Measurements from ENCODE around the gene CD81. TPM values are rescaled to one million over a fixed set of nuclear protein-coding genes. Genes with fewer than 3 reads are reported as not detected.

Gene CD81
- total RNA-seq, 1 experiment from 2014 or later, result 296 TPM

DNA sequence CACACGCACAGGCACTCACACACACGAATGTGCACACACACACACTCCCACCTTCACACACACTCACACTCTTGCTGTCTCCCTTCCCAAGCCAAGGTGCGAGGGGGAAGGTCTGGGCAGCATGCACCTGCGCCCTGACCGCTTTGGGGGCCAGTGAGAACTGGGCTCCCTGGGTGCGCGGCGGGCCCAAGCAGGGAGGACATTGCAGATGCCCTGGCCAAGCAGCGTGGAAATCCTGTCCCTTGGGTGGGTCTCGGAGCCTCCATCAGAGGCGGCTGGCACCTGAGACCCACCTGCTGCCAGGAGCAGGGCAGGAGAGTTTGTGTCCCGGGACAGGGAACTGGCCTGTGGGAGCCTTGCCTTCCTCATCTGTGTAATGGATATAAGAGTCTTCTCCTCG, 3.3 kb downstream of the CD81 start (continued):
- no peak for TF ChIP-seq FOSL1 (IDR thresholded peaks at IDR 0.05; ENCODE audit: low read depth)
- no peak for TF ChIP-seq CBX3 (IDR thresholded peaks at IDR 0.05; ENCODE audit: low read depth)
- TF ChIP-seq, protein P1, sequence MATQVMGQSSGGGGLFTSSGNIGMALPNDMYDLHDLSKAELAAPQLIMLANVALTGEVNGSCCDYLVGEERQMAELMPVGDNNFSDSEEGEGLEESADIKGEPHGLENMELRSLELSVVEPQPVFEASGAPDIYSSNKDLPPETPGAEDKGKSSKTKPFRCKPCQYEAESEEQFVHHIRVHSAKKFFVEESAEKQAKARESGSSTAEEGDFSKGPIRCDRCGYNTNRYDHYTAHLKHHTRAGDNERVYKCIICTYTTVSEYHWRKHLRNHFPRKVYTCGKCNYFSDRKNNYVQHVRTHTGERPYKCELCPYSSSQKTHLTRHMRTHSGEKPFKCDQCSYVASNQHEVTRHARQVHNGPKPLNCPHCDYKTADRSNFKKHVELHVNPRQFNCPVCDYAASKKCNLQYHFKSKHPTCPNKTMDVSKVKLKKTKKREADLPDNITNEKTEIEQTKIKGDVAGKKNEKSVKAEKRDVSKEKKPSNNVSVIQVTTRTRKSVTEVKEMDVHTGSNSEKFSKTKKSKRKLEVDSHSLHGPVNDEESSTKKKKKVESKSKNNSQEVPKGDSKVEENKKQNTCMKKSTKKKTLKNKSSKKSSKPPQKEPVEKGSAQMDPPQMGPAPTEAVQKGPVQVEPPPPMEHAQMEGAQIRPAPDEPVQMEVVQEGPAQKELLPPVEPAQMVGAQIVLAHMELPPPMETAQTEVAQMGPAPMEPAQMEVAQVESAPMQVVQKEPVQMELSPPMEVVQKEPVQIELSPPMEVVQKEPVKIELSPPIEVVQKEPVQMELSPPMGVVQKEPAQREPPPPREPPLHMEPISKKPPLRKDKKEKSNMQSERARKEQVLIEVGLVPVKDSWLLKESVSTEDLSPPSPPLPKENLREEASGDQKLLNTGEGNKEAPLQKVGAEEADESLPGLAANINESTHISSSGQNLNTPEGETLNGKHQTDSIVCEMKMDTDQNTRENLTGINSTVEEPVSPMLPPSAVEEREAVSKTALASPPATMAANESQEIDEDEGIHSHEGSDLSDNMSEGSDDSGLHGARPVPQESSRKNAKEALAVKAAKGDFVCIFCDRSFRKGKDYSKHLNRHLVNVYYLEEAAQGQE (IDR thresholded peaks at IDR 0.05; ENCODE audit: low read depth), result no peak
- TF ChIP-seq ELF1 (IDR thresholded peaks at IDR 0.05; ENCODE audit: borderline replicate concordance, low read depth), result no peak

DNA sequence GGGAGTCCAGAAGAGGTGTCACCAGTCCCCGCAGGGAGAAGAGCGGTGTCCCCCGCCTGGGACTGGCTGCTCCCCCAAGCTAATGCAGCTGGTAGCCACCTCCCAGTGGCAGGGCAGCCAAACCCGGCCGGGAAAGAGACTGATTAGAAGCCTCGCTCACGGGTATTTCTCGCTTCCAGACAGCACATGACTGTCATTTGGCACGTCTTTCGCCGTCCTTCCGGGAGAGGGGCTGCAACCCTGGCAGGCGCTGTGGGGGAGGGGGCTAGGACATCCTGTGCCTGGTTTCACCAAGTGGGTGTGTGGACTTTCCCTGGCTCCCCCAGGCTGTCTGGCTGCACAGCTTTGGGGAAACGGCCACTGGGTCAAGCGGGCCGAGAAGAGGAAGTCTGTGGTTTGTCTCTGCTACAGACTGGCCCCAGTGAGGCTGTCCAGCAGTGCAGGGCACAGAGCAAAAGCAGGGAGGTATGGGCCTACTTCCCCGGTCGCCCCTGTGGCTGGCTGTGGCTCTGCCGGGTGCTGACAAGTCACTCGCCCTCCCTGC, 3.8 kb downstream of the CD81 start:
- H3K9ac ChIP-seq (ENCODE audit: low read length), result no peak overlapping the region
- no peak overlapping the region for H3K4me2 ChIP-seq (ENCODE audit: low read length)
- H3K4me3 ChIP-seq (replicated peaks in 1 of 2; ENCODE audit: low read depth in 1 of 2, low read length in 2 of 2), result no peak overlapping the region
- peaks cover 15 to 57% of the 10 kb centered on the region in 2 experiments for H3K4me1 ChIP-seq (ENCODE audit: control insufficient read depth in 1 of 2, insufficient read depth in 2 of 2, low read length in 2 of 2)
- ChIA-PET POLR2A (no interaction called here), RAD21 (ENCODE audit: low non-redundant PET in 1 of 2, low total read pairs in 2 of 2, uncharacterized antibody in 2 of 2, unreplicated experiment in 2 of 2) (no interaction called here), CTCF (no interaction called here)
- H3K79me2 ChIP-seq (ENCODE audit: insufficient read depth, low read length), result peaks cover 82% of the 10 kb centered on the region
- H2AFZ ChIP-seq (ENCODE audit: low read depth, low read length, poor library complexity, severe bottlenecking), result no peak overlapping the region
- H3K27me3 ChIP-seq (ENCODE audit: insufficient read depth, low read length), result no peaks in the 10 kb centered on the region
- TF ChIP-seq POLR2AphosphoS5 (IDR thresholded peaks at IDR 0.05; ENCODE audit: low read depth, low read length) (no peak), POLR2A (IDR thresholded peaks at IDR 0.05; ENCODE audit: borderline replicate concordance, extremely low read depth, insufficient read depth, insufficient read length) (no peak)
- H3K36me3 ChIP-seq (ENCODE audit: control insufficient read depth in 1 of 2, insufficient read depth in 2 of 2, low read length in 2 of 2), result peaks cover 2 to 18% of the 10 kb centered on the region in 2 experiments; a peak in 2 of 4 replicates
- no peak overlapping the region; the same call in 1 of the 2 replicates for H3K27ac ChIP-seq (ENCODE audit: low read depth, low read length)
- ATAC-seq (no peak), DNase-seq (ENCODE audit: low read depth, low spot score) (no peak)
- H3K9me3 ChIP-seq (ENCODE audit: control insufficient read depth in 1 of 2, insufficient read depth in 1 of 2, low read depth in 1 of 2, low read length in 2 of 2), result no peaks in the 10 kb centered on the region
- no TSS peak for BruUV-seq (replicated peaks)
- no peaks in the 10 kb centered on the region for H3K9me2 ChIP-seq (ENCODE audit: insufficient read depth)
- peaks cover 18% of the 10 kb centered on the region; the same call in 1 of the 2 replicates for H4K20me1 ChIP-seq (ENCODE audit: insufficient read depth)
- intact Hi-C loops (cut with micrococcal nuclease), result no loop called here

Data from HCT116 (cell line).